HEK293T (cell line): ENCODE measurements around the gene GP5.

ENCODE experiments used
- FOXK2 ChIP-seq: fragments of 450-650 bp; IDR thresholded peaks from 2 replicates; pipeline ENCODE4 v1.6.1; 2016; ENCODE audit warnings: mild to moderate bottlenecking
- HDGF ChIP-seq: fragments of 450-650 bp; IDR thresholded peaks from 2 replicates; pipeline ENCODE4 v1.6.1; 2017; ENCODE audit warnings: antibody characterized with exemption, borderline replicate concordance
- SP1 ChIP-seq: fragments of 450-650 bp; IDR thresholded peaks from 2 replicates; pipeline ENCODE4 v1.6.1; 2017
- TARDBP ChIP-seq: fragments of 450-650 bp; IDR thresholded peaks from 2 replicates; pipeline ENCODE4 v1.6.1; 2016
- ZNF384 ChIP-seq: fragments of 450-650 bp; IDR thresholded peaks from 2 replicates; pipeline ENCODE4 v1.6.1; 2016

DNA sequence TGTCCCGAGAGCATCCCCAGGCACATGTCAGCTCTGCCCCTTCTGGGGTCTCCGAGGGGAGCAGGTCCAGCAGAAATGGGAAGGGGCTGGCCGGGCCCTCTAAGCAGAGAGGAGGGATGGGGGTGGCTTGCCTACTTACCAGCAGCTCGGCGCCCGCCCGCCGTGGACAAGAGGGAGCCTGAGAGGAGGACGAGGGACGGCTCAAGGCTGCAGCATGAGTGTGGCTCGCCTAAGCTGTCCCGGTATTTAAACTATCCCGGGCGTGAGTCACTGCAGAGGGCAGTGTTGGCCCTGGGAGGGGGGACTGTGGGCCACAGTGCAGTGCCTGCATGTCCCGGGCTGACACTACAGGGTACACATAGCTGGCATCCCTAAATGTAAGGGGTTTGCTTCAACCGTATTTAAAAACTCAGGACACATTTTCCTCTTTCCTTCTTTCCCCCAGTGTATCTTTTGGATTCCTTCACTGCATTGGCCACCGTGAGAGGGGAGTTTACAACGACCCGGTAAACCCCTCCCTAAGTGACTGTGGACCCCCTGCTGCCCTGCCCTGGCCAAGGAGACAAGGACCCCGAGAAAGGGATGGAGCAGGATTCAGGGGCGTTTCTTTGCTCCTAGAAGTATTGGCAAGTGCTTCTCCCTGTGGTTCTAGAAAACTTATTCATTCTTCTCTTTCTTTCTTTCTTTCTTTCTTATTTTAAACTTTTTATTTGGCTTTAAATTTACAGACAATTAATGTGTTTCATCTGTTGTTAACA, 29.4 kb downstream of the GP5 start, which contains the start of gene LRRC15:
- no peak for TF ChIP-seq HDGF
- no peak for TF ChIP-seq TARDBP
- no peak for TF ChIP-seq ZNF384
- TF ChIP-seq SP1, result no peak
- no peak for TF ChIP-seq FOXK2
